Ovary (tissue), 9 donors: Measurements from ENCODE around the gene TMEM232. TPM values are rescaled to one million over a fixed set of nuclear protein-coding genes. Genes with fewer than 3 reads are reported as not detected.

Source experiments
- DNase-seq, 5 donors: peaks; one replicate each; pipeline ENCODE4 v3.0.0-alpha.2; 2019 to 2020
- H3K27ac ChIP-seq, 2 donors: fragments of 200-600 bp; one replicate each; pipeline versions ENCODE4 v1.5.1 to v1.8.0; 2019 to 2022
- H3K27me3 ChIP-seq: fragments of 200-600 bp; one replicate; pipeline ENCODE4 v1.8.0; 2022
- H3K36me3 ChIP-seq: fragments of 200-600 bp; sonication (generic); one replicate; pipeline ENCODE4 v1.5.1; 2019
- H3K4me1 ChIP-seq: one replicate; pipeline ENCODE4 v1.8.1; 2013; ENCODE audit warnings: mild to moderate bottlenecking, moderate library complexity; ENCODE audit not compliant: insufficient read depth
- H3K4me3 ChIP-seq: fragments of 200-600 bp; sonication (generic); one replicate; pipeline ENCODE4 v1.5.1; 2017
- H3K9me3 ChIP-seq, 2 donors: fragments of 200-600 bp in 1 of 2; sonication (generic) in 1 of 2; one replicate each; pipeline versions ENCODE4 v1.5.1 to v1.8.1; 2013 to 2019; ENCODE audit warnings: mild to moderate bottlenecking in 1 of 2, moderate library complexity in 1 of 2
- EP300 ChIP-seq: sonication (generic); formaldehyde crosslinking; IDR thresholded peaks from one replicate; pipeline ENCODE4 v1.6.1; 2017; ENCODE audit warnings: antibody characterized with exemption
- POLR2A ChIP-seq: fragments of 450-650 bp; IDR thresholded peaks from one replicate; pipeline ENCODE4 v1.6.1; 2017; ENCODE audit warnings: antibody characterized with exemption, mild to moderate bottlenecking, moderate library complexity
- WGBS, 3 donors: extraction: QIAGEN DNeasy Blood & Tissue Kit in 1 of 3; methylation state at CpG; one replicate each; pipeline versions ENCODE4 v1.1.5 to v1.1.7; 2013 to 2017; 5-methylcytosine and 5-hydroxymethylcytosine counted together
- intact Hi-C, 4 donors: fragments of 100-400 bp; cut with DNase I; formaldehyde crosslinking; loops; one replicate each; pipeline versions ENCODE4 v1.11.0 to v1.15.1; 2022 to 2023
- polyA plus RNA-seq, 2 donors: library from polyadenylated mRNA; stranded (reverse); fragments of 200-250 nt in 1 of 2; fragments of 350-450 nt in 1 of 2; fragmentation: Illumina TruSeq in 1 of 2; extraction: RNeasy Lipid Tissue Mini Kit (QIAGEN cat#74804) in 1 of 2; gene quantifications; one replicate each; pipeline ENCODE4 v1.2.3, GENCODE V29; 2013 to 2014
- total RNA-seq, 7 donors: library from RNA; depleted of rRNA in 2 of 7; stranded (reverse); fragments of >200 nt in 2 of 7; fragmentation: NEBNext Ultra II Directional in 3 of 7; extraction: Animal tissue kit (Norgen Biotek cat#: 25700) in 3 of 7; gene quantifications; one replicate each; pipeline versions ENCODE4 v1.1.0 to v1.2.4, GENCODE V29; 2016 to 2023
- TF ChIP-seq, protein P1 (sequence below), 3 donors: fragments of 450-650 bp in 2 of 3; fragments of 200-600 bp in 1 of 3; IDR thresholded peaks; one replicate each; pipeline versions ENCODE4 v1.5.1 to v1.8.0; 2016 to 2022; ENCODE audit warnings: antibody characterized with exemption in 3 of 3, mild to moderate bottlenecking in 1 of 3
- donor health status: DM: no; HTN: no; CAD: no; lungs with moderate emphysema.
- donor health status: DM: no; HTN: no; CAD: no.
- donor health status: Bipolar disorder and iron deficiency.
- donor health status: DM: yes; HTN: yes; CAD: no.
- donor health status: DM: no; HTN: no; CAD: no.
- donor health status: DM: yes; HTN: yes; CAD: no.

Gene TMEM232
- total and polyA plus RNA-seq, 9 donors, result 0.70 to 23.6 (median 2.8) TPM

DNA sequence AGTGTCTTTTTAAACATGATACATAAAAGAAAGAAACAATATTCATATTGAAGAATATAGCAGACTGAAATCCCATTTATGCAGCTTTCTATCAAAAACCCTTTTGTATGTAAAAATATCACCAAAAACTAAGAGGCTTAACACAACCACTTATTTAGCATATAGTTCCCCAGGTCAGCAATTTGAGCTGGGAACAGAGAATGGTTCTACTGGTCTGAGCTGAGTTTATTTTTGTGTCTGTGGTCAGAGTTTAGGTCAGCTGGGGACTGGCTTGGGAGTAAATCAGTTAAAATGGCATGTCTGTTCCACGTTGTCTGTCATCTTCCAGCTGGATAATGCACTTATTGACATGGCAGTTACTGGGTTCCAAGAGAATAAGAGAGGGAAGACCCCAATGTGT, 165.0 kb downstream of the TMEM232 start:
- no peaks in the 10 kb centered on the region for H3K4me1 ChIP-seq
- H3K4me3 ChIP-seq, result no peak overlapping the region
- H3K36me3 ChIP-seq, result no peaks in the 10 kb centered on the region
- no peak for DNase-seq
- H3K27me3 ChIP-seq, result no peaks in the 10 kb centered on the region
- H3K9me3 ChIP-seq, result no peaks in the 10 kb centered on the region
- intact Hi-C loops, result no loop called here
- H3K27ac ChIP-seq, result no peak overlapping the region
- no peak for TF ChIP-seq EP300
- no peak for TF ChIP-seq POLR2A
- TF ChIP-seq, protein P1, sequence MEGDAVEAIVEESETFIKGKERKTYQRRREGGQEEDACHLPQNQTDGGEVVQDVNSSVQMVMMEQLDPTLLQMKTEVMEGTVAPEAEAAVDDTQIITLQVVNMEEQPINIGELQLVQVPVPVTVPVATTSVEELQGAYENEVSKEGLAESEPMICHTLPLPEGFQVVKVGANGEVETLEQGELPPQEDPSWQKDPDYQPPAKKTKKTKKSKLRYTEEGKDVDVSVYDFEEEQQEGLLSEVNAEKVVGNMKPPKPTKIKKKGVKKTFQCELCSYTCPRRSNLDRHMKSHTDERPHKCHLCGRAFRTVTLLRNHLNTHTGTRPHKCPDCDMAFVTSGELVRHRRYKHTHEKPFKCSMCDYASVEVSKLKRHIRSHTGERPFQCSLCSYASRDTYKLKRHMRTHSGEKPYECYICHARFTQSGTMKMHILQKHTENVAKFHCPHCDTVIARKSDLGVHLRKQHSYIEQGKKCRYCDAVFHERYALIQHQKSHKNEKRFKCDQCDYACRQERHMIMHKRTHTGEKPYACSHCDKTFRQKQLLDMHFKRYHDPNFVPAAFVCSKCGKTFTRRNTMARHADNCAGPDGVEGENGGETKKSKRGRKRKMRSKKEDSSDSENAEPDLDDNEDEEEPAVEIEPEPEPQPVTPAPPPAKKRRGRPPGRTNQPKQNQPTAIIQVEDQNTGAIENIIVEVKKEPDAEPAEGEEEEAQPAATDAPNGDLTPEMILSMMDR (IDR thresholded peaks at IDR 0.05), result no peak
- WGBS, 3 donors, result 11 to 46% (median 32%) methylated on average over 1 of the region's 1 CpG

DNA sequence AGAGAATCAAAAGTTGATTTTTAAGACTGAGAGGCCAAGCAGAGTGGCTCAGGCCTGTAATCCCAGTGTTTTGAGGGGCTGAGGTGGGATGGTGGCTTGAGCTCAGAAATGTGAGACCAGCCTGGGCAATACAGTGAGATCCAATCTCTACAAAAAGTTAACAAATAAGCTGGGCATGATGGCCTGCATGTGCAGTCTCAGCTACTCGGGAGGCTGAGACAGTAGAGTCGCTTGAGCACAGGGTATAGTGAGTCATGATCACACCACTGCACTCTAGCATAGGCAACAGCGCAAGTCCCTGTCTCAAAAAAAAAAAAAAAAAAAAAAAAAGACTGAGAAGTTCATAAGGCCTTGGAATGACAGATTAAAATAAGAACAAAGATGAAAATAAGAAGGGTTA, 177.2 kb downstream of the TMEM232 start:
- Histone ChIP-seq H3K9me3 (no peaks in the 10 kb centered on the region), H3K36me3 (no peaks in the 10 kb centered on the region)
- 88 to 94% (median 93%) methylated on average over 3 of the region's 3 CpGs for WGBS, 3 donors

DNA sequence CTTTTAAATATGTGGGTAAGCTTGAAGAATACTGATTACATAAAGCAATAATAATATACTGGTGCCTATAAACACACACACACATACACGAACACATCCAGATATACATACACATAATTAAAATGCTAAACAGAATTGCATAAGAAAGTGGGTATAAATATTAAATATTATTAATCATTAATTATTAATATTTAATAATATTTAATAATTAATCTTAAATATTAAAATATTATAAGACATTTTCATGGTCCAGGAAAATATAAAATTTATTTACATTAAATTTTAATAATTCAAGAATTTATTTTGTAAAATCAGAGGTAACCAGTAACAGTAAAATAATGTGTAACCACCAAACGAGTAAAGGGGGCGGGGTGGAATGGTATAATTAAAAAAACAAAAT, 178.3 kb downstream of the TMEM232 start:
- TF ChIP-seq POLR2A (no peak), EP300 (no peak)
- TF ChIP-seq, protein P1 (IDR thresholded peaks at IDR 0.05), result no peak
- H3K4me1 ChIP-seq, result no peaks in the 10 kb centered on the region
- no peak overlapping the region for H3K27ac ChIP-seq
- no peak overlapping the region for H3K4me3 ChIP-seq
- H3K27me3 ChIP-seq, result no peaks in the 10 kb centered on the region
- intact Hi-C loops, result no loop called here
- H3K36me3 ChIP-seq, result no peaks in the 10 kb centered on the region
- DNase-seq, result no peak
- H3K9me3 ChIP-seq, result no peaks in the 10 kb centered on the region
- 75 to 90% (median 89%) methylated on average over 3 of the region's 3 CpGs for WGBS, 3 donors

More for the DNA sequence above, 177.2 kb downstream of the TMEM232 start:
- no peak overlapping the region for H3K4me3 ChIP-seq
- H3K4me1 ChIP-seq, result no peaks in the 10 kb centered on the region
- no peak overlapping the region for H3K27ac ChIP-seq
- no peak for DNase-seq
- intact Hi-C loops, result no loop called here
- TF ChIP-seq POLR2A, result no peak
- TF ChIP-seq, protein P1 (IDR thresholded peaks at IDR 0.05), result no peak
- no peak for TF ChIP-seq EP300
- no peaks in the 10 kb centered on the region for H3K27me3 ChIP-seq

DNA sequence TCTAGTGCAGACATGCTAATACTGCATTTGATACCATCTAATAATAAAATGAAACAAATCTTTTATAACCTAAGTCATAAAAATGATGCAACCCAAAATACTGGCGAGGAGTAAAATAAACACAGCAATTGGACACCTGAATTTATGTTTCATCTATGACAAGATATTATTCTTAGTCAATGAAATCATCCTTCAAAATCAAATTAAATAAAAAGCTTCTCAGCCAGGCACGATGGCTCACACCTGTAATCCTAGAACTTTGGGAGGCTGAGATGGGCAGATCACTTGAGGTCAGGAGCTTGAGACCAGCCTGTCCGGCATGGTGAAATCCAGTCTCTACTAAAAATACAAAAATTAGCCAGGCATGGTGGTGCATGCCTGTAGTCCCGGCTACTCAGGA, 179.0 kb downstream of the TMEM232 start:
- 85 to 88% (median 87%) methylated on average over 4 of the region's 4 CpGs for WGBS, 3 donors
- intact Hi-C loops, result no loop called here

More for the DNA sequence above, 179.0 kb downstream of the TMEM232 start:
- no peaks in the 10 kb centered on the region for H3K4me1 ChIP-seq
- no peak overlapping the region for H3K4me3 ChIP-seq
- no peaks in the 10 kb centered on the region for H3K36me3 ChIP-seq
- no peak for TF ChIP-seq EP300
- TF ChIP-seq, protein P1 (IDR thresholded peaks at IDR 0.05), result no peak
- TF ChIP-seq POLR2A, result no peak
- H3K27ac ChIP-seq, result no peak overlapping the region
- no peaks in the 10 kb centered on the region for H3K9me3 ChIP-seq
- DNase-seq, result no peak
- H3K27me3 ChIP-seq, result no peaks in the 10 kb centered on the region
